B cell (primary cell): Measurements from ENCODE around the gene MAML3. TPM values are rescaled to one million over a fixed set of nuclear protein-coding genes. Genes with fewer than 3 reads are reported as not detected.

Experiments
- ATAC-seq: fragments of 200-7000 bp; cut with Tn5 transposase; one replicate; pipeline ENCODE4 v1.10.0; 2021; ENCODE audit warnings: low read depth, mild to moderate bottlenecking, moderate number of reproducible peaks, moderate library complexity
- CTCF ChIA-PET: fragments of 350-600 bp; sonication (Branson Sonifier 250); formaldehyde crosslinking; loops from one replicate; lab custom pipeline; 2021; ENCODE audit warnings: antibody characterized with exemption, inconsistent platforms; lab: Charles Lee
- POLR2A ChIA-PET: fragments of 350-600 bp; sonication (Branson Sonifier 250); formaldehyde crosslinking; loops from one replicate; lab custom pipeline; 2021; ENCODE audit warnings: antibody characterized with exemption; lab: Charles Lee
- DNase-seq: peaks from one replicate; pipeline ENCODE4 v3.0.0; 2013
- H2AFZ ChIP-seq: 2 replicates; pipeline ENCODE4 v1.6.1; 2012; ENCODE audit warnings: mild to moderate bottlenecking, low read depth, low read length; ENCODE audit not compliant: insufficient read depth, poor library complexity, severe bottlenecking
- H3K27ac ChIP-seq, 2 donors: 1 replicate in 1 of 2; 2 replicates in 1 of 2; pipeline ENCODE4 v1.5.1; 2012 to 2013; ENCODE audit warnings: low read length in 2 of 2, mild to moderate bottlenecking in 2 of 2, moderate library complexity in 1 of 2
- H3K27me3 ChIP-seq, 4 experiments: fragments of 200-600 bp in 1 of 4; sonication (generic) in 1 of 4; replicated peaks in 1 of 4; 1 replicate in 2 of 4; 2 replicates in 2 of 4; pipeline versions ENCODE4 v1.6.1 to v1.7.0; 2013 to 2016; ENCODE audit warnings: low read length in 3 of 4, mild to moderate bottlenecking in 2 of 4, mixed read lengths in 1 of 4, moderate library complexity in 1 of 4; ENCODE audit not compliant: insufficient read depth in 4 of 4, control insufficient read depth in 3 of 4; ENCODE audit errors: control extremely low read depth in 1 of 4
- H3K36me3 ChIP-seq, 2 experiments: replicated peaks in 1 of 2; 1 replicate in 1 of 2; 2 replicates in 1 of 2; pipeline versions ENCODE4 v1.6.1 to v1.7.1; 2013; ENCODE audit warnings: low read length in 1 of 2; ENCODE audit not compliant: insufficient read depth in 2 of 2, control insufficient read depth in 1 of 2; ENCODE audit errors: control extremely low read depth in 1 of 2, extremely low read depth in 1 of 2
- H3K4me1 ChIP-seq, 2 donors: fragments of 200-600 bp in 1 of 2; sonication (generic) in 1 of 2; 1 replicate in 1 of 2; 2 replicates in 1 of 2; pipeline versions ENCODE4 v1.5.1 to v1.6.1; 2013 to 2017; ENCODE audit warnings: low read length in 2 of 2; ENCODE audit not compliant: control insufficient read depth in 2 of 2, insufficient read depth in 2 of 2
- H3K4me2 ChIP-seq: replicated peaks from 2 replicates; pipeline ENCODE3; 2012; ENCODE audit warnings: mild to moderate bottlenecking, low read depth, low read length; ENCODE audit not compliant: poor library complexity, severe bottlenecking
- H3K4me3 ChIP-seq, 5 experiments: fragments of 200-600 bp in 1 of 5; sonication (generic) in 1 of 5; 1 replicate in 3 of 5; 2 replicates in 2 of 5; pipeline versions ENCODE4 v1.5.1 to v1.7.0; 2011 to 2016; ENCODE audit warnings: low read length in 4 of 5, mild to moderate bottlenecking in 4 of 5, low read depth in 2 of 5, control low read depth in 1 of 5, moderate library complexity in 1 of 5; ENCODE audit not compliant: insufficient read depth in 1 of 5; ENCODE audit errors: control extremely low read depth in 1 of 5, extremely low read depth in 1 of 5
- H3K79me2 ChIP-seq: fragments of 200-600 bp; sonication (generic); one replicate; pipeline ENCODE4 v1.6.0; 2016; ENCODE audit warnings: low read length; ENCODE audit not compliant: control insufficient read depth, insufficient read depth
- H3K9ac ChIP-seq: fragments of 200-600 bp; sonication (generic); 2 replicates; pipeline ENCODE4 v1.6.1; 2017; ENCODE audit warnings: mild to moderate bottlenecking, low read length, moderate library complexity
- H3K9me3 ChIP-seq, 3 donors: one replicate each; pipeline versions ENCODE4 v1.6.1 to v1.7.1; 2013; ENCODE audit warnings: low read length in 2 of 3; ENCODE audit not compliant: control insufficient read depth in 2 of 3, insufficient read depth in 1 of 3; ENCODE audit errors: control extremely low read depth in 1 of 3
- H4K20me1 ChIP-seq: 2 replicates; pipeline ENCODE4 v1.6.0; 2012; ENCODE audit warnings: mild to moderate bottlenecking, low read length; ENCODE audit not compliant: insufficient read depth, control insufficient read depth, poor library complexity, severe bottlenecking
- H3K27ac Mint-ChIP-seq: one replicate; pipeline ENCODE4 v1.8.0; 2021; ENCODE audit warnings: mixed read lengths
- H3K27me3 Mint-ChIP-seq: one replicate; pipeline ENCODE4 v1.8.0; 2021; ENCODE audit warnings: mixed read lengths
- H3K4me1 Mint-ChIP-seq: one replicate; pipeline ENCODE4 v1.8.0; 2021; ENCODE audit warnings: mixed read lengths
- H3K4me3 Mint-ChIP-seq: one replicate; pipeline ENCODE4 v1.8.0; 2021; ENCODE audit warnings: mixed read lengths
- H3K9me3 Mint-ChIP-seq: one replicate; pipeline ENCODE4 v1.8.0; 2022; ENCODE audit warnings: mixed read lengths; ENCODE audit not compliant: insufficient read depth
- CTCF ChIP-seq: fragments of 200-600 bp; IDR thresholded peaks from one replicate; pipeline ENCODE4 v1.8.0; 2022; ENCODE audit warnings: antibody characterized with exemption, mild to moderate bottlenecking
- EZH2 ChIP-seq: IDR thresholded peaks from 2 replicates; pipeline ENCODE4 v1.6.1; 2012; ENCODE audit warnings: borderline replicate concordance, low read depth, mild to moderate bottlenecking, moderate library complexity, low read length; ENCODE audit not compliant: insufficient read depth, poor library complexity, severe bottlenecking
- WGBS: methylation state at CpG from one replicate; pipeline ENCODE4 v1.1.5; 2013; ENCODE audit warnings: missing lambda C conversion rate; ENCODE audit not compliant: insufficient coverage; 5-methylcytosine and 5-hydroxymethylcytosine counted together
- intact Hi-C: fragments of 100-400 bp; cut with micrococcal nuclease; formaldehyde crosslinking; loops from one replicate; pipeline ENCODE4 v1.10.0; 2022
- polyA plus RNA-seq: library from polyadenylated mRNA; depleted of rRNA; stranded (reverse); fragments of >200 nt; gene quantifications from 2 replicates; pipeline ENCODE4 v1.2.3, GENCODE V29; 2012
- total RNA-seq, 2 donors: library from RNA; stranded (reverse); fragments of 120-200 nt in 1 of 2; gene quantifications; 1 replicate in 1 of 2; 2 replicates in 1 of 2; pipeline versions ENCODE4 v1.2.3 to v1.2.4, GENCODE V29; 2013 to 2022

MAML3 gene
- total and polyA plus RNA-seq, 2 donors (not counting 1 experiment from before 2014, with no cell fraction given) = 0.94 to 5.3 TPM

GRCh38 chr4:139844459-139845036, 309.4 kb downstream of the MAML3 start:
- Mint-ChIP-seq H3K27me3 (peaks cover 15% of the 10 kb centered on the region), H3K27ac (no peak overlapping the region), H3K4me1 (peaks cover 3% of the 10 kb centered on the region), H3K4me3 (no peak overlapping the region), H3K9me3 (no peaks in the 10 kb centered on the region)
- no peak overlapping the region for H3K4me3 ChIP-seq
- ATAC-seq = no peak
- H3K9ac ChIP-seq = no peak overlapping the region
- POLR2A ChIA-PET = no interaction called here
- TF ChIP-seq CTCF (no peak), EZH2 (no peak)
- intact Hi-C loops = no loop called here
- CTCF ChIA-PET = no interaction called here
- H3K4me2 ChIP-seq = no peak overlapping the region
- no peak for DNase-seq
- H3K4me1 ChIP-seq = peaks cover 0 to 4% of the 10 kb centered on the region in 2 donors
- H3K79me2 ChIP-seq = no peaks in the 10 kb centered on the region
- no peaks in the 10 kb centered on the region for H4K20me1 ChIP-seq
- no peak overlapping the region for H2AFZ ChIP-seq
- no peaks in the 10 kb centered on the region for H3K36me3 ChIP-seq
- no peak overlapping the region for H3K27ac ChIP-seq
- peaks cover 0 to 3% (median 0%) of the 10 kb centered on the region in 4 experiments for H3K27me3 ChIP-seq
- no peaks in the 10 kb centered on the region for H3K9me3 ChIP-seq

GRCh38 chr4:139844057-139844456, 309.9 kb downstream of the MAML3 start:
- peaks cover 3% of the 10 kb centered on the region for H3K4me1 Mint-ChIP-seq

More at GRCh38 chr4:139844057-139844456, 309.9 kb downstream of the MAML3 start:
- H3K9me3 ChIP-seq = no peaks in the 10 kb centered on the region
- no peaks in the 10 kb centered on the region for H3K36me3 ChIP-seq
- H3K9ac ChIP-seq = no peak overlapping the region
- CTCF ChIA-PET = no interaction called here
- H2AFZ ChIP-seq = no peak overlapping the region
- peaks cover 0 to 3% (median 0%) of the 10 kb centered on the region in 4 experiments for H3K27me3 ChIP-seq
- ATAC-seq (no peak), DNase-seq (no peak)
- H3K9me3 Mint-ChIP-seq = no peaks in the 10 kb centered on the region
- no peak overlapping the region for H3K4me2 ChIP-seq
- no peak overlapping the region for H3K27ac ChIP-seq
- no peak overlapping the region for H3K27ac Mint-ChIP-seq
- peaks cover 0 to 4% of the 10 kb centered on the region in 2 donors for H3K4me1 ChIP-seq
- peaks cover 12% of the 10 kb centered on the region for H3K27me3 Mint-ChIP-seq
- no peak overlapping the region for H3K4me3 Mint-ChIP-seq
- H3K4me3 ChIP-seq = no peak overlapping the region
- H3K79me2 ChIP-seq = no peaks in the 10 kb centered on the region
- intact Hi-C loops = no loop called here
- no peaks in the 10 kb centered on the region for H4K20me1 ChIP-seq
- TF ChIP-seq EZH2 (no peak), CTCF (no peak)
- POLR2A ChIA-PET = no interaction called here
- WGBS = no CpG with 5 or more reads among the region's 2 CpGs
